Breast epithelium (tissue), 4 donors: ENCODE measurements around the gene SEC16A. TPM values are rescaled to one million over a fixed set of nuclear protein-coding genes. Genes with fewer than 3 reads are reported as not detected.

Experiments used
- DNase-seq, 2 donors: peaks; one replicate each; pipeline ENCODE4 v3.0.0-alpha.2; 2019; ENCODE audit warnings: low spot score in 2 of 2
- H3K27ac ChIP-seq, 2 donors: fragments of 200-600 bp; sonication (generic) in 1 of 2; one replicate each; pipeline ENCODE4 v1.5.1; 2016 to 2019; ENCODE audit warnings: mild to moderate bottlenecking in 1 of 2
- H3K27me3 ChIP-seq, 2 donors: fragments of 200-600 bp; sonication (generic) in 1 of 2; one replicate each; pipeline versions ENCODE4 v1.5.1 to v1.6.0; 2017 to 2019; ENCODE audit warnings: control low read depth in 1 of 2, mild to moderate bottlenecking in 1 of 2
- H3K36me3 ChIP-seq: fragments of 200-600 bp; one replicate; pipeline ENCODE4 v1.5.1; 2019
- H3K4me1 ChIP-seq, 2 donors: fragments of 200-600 bp; sonication (generic); one replicate each; pipeline ENCODE4 v1.5.1; 2016 to 2019; ENCODE audit warnings: control low read depth in 1 of 2
- H3K4me3 ChIP-seq, 3 donors: fragments of 200-600 bp; sonication (generic); 1 replicate in 2 of 3; 2 replicates in 1 of 3; pipeline ENCODE4 v1.5.1; 2016 to 2019; ENCODE audit warnings: mild to moderate bottlenecking in 3 of 3, moderate library complexity in 2 of 3
- H3K9me3 ChIP-seq, 2 donors: fragments of 200-600 bp; sonication (generic) in 1 of 2; one replicate each; pipeline ENCODE4 v1.5.1; 2016 to 2019; ENCODE audit warnings: control low read depth in 1 of 2
- POLR2A ChIP-seq: fragments of 450-650 bp; IDR thresholded peaks from one replicate; pipeline ENCODE4 v1.6.1; 2016; ENCODE audit warnings: antibody characterized with exemption, mild to moderate bottlenecking, moderate library complexity
- POLR2AphosphoS5 ChIP-seq, 3 donors: sonication (generic); formaldehyde crosslinking; IDR thresholded peaks; one replicate each; pipeline ENCODE4 v1.6.1; 2017; ENCODE audit warnings: antibody characterized with exemption in 3 of 3
- intact Hi-C: fragments of 100-400 bp; cut with DNase I; formaldehyde crosslinking; loops from one replicate; pipeline ENCODE4 v1.15.1; 2023; ENCODE audit warnings: low total_unique reads
- total RNA-seq, 3 donors: library from RNA; depleted of rRNA; stranded (reverse); fragments of >200 nt; gene quantifications; one replicate each; pipeline ENCODE4 v1.1.0, GENCODE V29; 2016
- TF ChIP-seq, protein P1 (sequence below), 3 donors: fragments of 450-650 bp; IDR thresholded peaks; one replicate each; pipeline ENCODE4 v1.5.1; 2016 to 2017; ENCODE audit warnings: antibody characterized with exemption in 3 of 3, mild to moderate bottlenecking in 3 of 3, moderate library complexity in 3 of 3

The SEC16A gene
- total RNA-seq, 3 donors from 2014 or later = 41.9 to 55.1 (median 42.9) TPM

GRCh38 chr9:136481558-136481957 lies 1.3 kb downstream of the SEC16A start:
- intact Hi-C loops = loop anchor here (5.0 kb wide), 1 partner anchor 1126 kb away; the partner anchor contains the start of gene ARRDC1
- H3K36me3 ChIP-seq = peaks cover 2% of the 10 kb centered on the region
- H3K4me3 ChIP-seq = peak overlapping the region; percentile 73 to 98 (median 90)
- DNase-seq = no peak
- H3K9me3 ChIP-seq = no peaks in the 10 kb centered on the region
- no peaks in the 10 kb centered on the region for H3K27me3 ChIP-seq
- no peak for TF ChIP-seq POLR2A
- TF ChIP-seq POLR2AphosphoS5 (IDR thresholded peaks at IDR 0.05) = no peak
- TF ChIP-seq, protein P1, sequence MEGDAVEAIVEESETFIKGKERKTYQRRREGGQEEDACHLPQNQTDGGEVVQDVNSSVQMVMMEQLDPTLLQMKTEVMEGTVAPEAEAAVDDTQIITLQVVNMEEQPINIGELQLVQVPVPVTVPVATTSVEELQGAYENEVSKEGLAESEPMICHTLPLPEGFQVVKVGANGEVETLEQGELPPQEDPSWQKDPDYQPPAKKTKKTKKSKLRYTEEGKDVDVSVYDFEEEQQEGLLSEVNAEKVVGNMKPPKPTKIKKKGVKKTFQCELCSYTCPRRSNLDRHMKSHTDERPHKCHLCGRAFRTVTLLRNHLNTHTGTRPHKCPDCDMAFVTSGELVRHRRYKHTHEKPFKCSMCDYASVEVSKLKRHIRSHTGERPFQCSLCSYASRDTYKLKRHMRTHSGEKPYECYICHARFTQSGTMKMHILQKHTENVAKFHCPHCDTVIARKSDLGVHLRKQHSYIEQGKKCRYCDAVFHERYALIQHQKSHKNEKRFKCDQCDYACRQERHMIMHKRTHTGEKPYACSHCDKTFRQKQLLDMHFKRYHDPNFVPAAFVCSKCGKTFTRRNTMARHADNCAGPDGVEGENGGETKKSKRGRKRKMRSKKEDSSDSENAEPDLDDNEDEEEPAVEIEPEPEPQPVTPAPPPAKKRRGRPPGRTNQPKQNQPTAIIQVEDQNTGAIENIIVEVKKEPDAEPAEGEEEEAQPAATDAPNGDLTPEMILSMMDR (IDR thresholded peaks at IDR 0.05) = no peak
- peak overlapping the region in 1 of 2 donors; percentile 99 for H3K27ac ChIP-seq
- H3K4me1 ChIP-seq = peaks cover 12 to 18% of the 10 kb centered on the region in 2 donors

- TF ChIP-seq POLR2AphosphoS5 (IDR thresholded peaks at IDR 0.05) = no peak
- TF ChIP-seq, protein P1 (IDR thresholded peaks at IDR 0.05) = no peak
- no peak for TF ChIP-seq POLR2A
- no peaks in the 10 kb centered on the region for H3K9me3 ChIP-seq
- H3K27me3 ChIP-seq = no peaks in the 10 kb centered on the region
- H3K4me3 ChIP-seq = no peak overlapping the region
- intact Hi-C loops = no loop called here
- peaks cover 5% of the 10 kb centered on the region for H3K36me3 ChIP-seq
- no peak for DNase-seq
- H3K4me1 ChIP-seq = peaks cover 3 to 4% of the 10 kb centered on the region in 2 donors
- H3K27ac ChIP-seq = no peak overlapping the region
Measured at GRCh38 chr9:136476369-136477150, 6.3 kb downstream of the SEC16A start.

DNA sequence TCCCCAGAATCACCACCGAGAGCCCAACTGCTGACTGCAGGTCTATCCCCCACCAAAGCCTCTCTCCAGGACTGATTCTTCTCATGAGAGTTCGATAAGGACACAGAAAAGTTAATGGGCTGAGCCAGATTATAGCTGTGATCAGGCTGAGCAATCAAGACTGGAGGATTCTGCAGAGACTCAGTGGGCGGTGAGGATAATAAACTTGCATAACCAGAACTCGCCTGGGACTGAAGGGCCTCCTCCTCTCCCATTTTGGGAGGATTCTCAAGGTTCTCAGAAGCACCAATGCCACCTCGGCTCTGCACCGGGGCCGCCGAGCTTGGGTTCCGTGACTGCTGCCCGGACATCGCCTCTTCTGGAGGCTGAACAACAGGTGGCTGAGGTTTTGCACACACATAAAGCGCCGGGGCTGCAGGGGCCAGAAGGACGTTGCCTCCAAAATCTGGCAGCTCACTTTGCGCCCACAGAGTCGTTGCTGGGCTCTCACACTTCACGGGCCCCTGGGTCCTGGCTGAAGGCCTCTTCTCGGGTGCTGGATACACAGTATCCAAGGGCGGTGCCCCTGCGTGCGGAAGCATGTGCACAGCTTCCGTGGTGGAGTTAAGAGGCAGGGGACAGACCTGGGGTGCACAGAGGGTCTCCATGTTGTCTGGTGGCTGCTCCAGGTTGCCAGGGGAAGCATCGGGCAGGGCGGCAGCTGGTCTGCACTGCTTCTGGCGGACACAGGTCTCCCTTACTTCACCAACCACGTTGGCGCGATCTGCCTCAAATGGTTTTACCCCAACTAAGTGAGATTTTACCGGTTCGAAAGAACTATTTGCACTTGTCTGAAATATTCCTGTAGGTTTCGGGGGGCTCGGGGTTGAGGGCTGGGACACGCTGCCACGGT lies 7.6 kb downstream of the SEC16A start:
- H3K27me3 ChIP-seq = no peaks in the 10 kb centered on the region
- TF ChIP-seq, protein P1 (IDR thresholded peaks at IDR 0.05) = no peak
- TF ChIP-seq POLR2AphosphoS5 (IDR thresholded peaks at IDR 0.05) (no peak), POLR2A (no peak)
- H3K4me3 ChIP-seq = no peak overlapping the region
- no peak overlapping the region for H3K27ac ChIP-seq
- no peaks in the 10 kb centered on the region for H3K4me1 ChIP-seq
- intact Hi-C loops = no loop called here
- no peak for DNase-seq
- H3K9me3 ChIP-seq = no peaks in the 10 kb centered on the region
- peaks cover 5% of the 10 kb centered on the region for H3K36me3 ChIP-seq

GRCh38 chr9:136474021-136474640 lies 8.7 kb downstream of the SEC16A start:
- intact Hi-C loops = no loop called here
- DNase-seq = no peak
- TF ChIP-seq POLR2AphosphoS5 (IDR thresholded peaks at IDR 0.05) (no peak), POLR2A (no peak)
- TF ChIP-seq, protein P1 (IDR thresholded peaks at IDR 0.05) = no peak

More at GRCh38 chr9:136474021-136474640, 8.7 kb downstream of the SEC16A start:
- Histone ChIP-seq H3K36me3 (peaks cover 5% of the 10 kb centered on the region), H3K9me3 (no peaks in the 10 kb centered on the region), H3K27ac (no peak overlapping the region), H3K4me3 (no peak overlapping the region), H3K4me1 (no peaks in the 10 kb centered on the region), H3K27me3 (no peaks in the 10 kb centered on the region)
